H9 (cell line): ENCODE data around the gene LRRC71. TPM values are rescaled to one million over a fixed set of nuclear protein-coding genes. Genes with fewer than 3 reads are reported as not detected.
A peak's percentile ranks its signal among the peaks of the same experiment; 100 is the strongest.

ENCODE experiments used
- DNase-seq: peaks from one replicate; pipeline ENCODE4 v3.0.0-alpha.2; 2017
- H2AFZ ChIP-seq: one replicate; pipeline ENCODE4 v1.6.1; 2013; ENCODE audit warnings: mild to moderate bottlenecking, low read length, control low read depth, moderate library complexity
- H2AK5ac ChIP-seq: 2 replicates; pipeline ENCODE4 v1.6.1; 2013; ENCODE audit warnings: low read length, control low read depth, mixed read lengths; ENCODE audit not compliant: insufficient read length
- H2BK120ac ChIP-seq: one replicate; pipeline ENCODE4 v1.6.1; 2013; ENCODE audit warnings: low read depth, mild to moderate bottlenecking, low read length, control low read depth, inconsistent platforms; ENCODE audit not compliant: poor library complexity, severe bottlenecking
- H2BK12ac ChIP-seq: 2 replicates; pipeline ENCODE4 v1.6.1; 2013; ENCODE audit warnings: low read length, control low read depth, mixed read lengths, low read depth; ENCODE audit not compliant: insufficient read length
- H2BK15ac ChIP-seq: 2 replicates; pipeline ENCODE4 v1.6.1; 2013; ENCODE audit warnings: low read depth, low read length, control low read depth
- H2BK20ac ChIP-seq: one replicate; pipeline ENCODE4 v1.6.1; 2013; ENCODE audit warnings: low read depth, mild to moderate bottlenecking, low read length, control low read depth, inconsistent platforms; ENCODE audit not compliant: poor library complexity, severe bottlenecking
- H2BK5ac ChIP-seq: 2 replicates; pipeline ENCODE4 v1.6.1; 2013; ENCODE audit warnings: low read length, control low read depth, mixed read lengths; ENCODE audit not compliant: insufficient read length
- H3K14ac ChIP-seq: 2 replicates; pipeline ENCODE4 v1.6.1; 2013; ENCODE audit warnings: low read length, control low read depth; ENCODE audit not compliant: insufficient read depth
- H3K18ac ChIP-seq: 2 replicates; pipeline ENCODE4 v1.6.1; 2013; ENCODE audit warnings: low read depth, mild to moderate bottlenecking, mixed read lengths, low read length, control low read depth; ENCODE audit not compliant: insufficient read length
- H3K23ac ChIP-seq: 2 replicates; pipeline ENCODE4 v1.6.1; 2013; ENCODE audit warnings: low read length, control low read depth, mixed read lengths, low read depth; ENCODE audit not compliant: insufficient read length
- H3K23me2 ChIP-seq: 2 replicates; pipeline ENCODE4 v1.6.1; 2013; ENCODE audit warnings: low read depth, mild to moderate bottlenecking, mixed read lengths, low read length, control low read depth; ENCODE audit not compliant: insufficient read length, poor library complexity, severe bottlenecking
- H3K27ac ChIP-seq: 2 replicates; pipeline ENCODE4 v1.5.1; 2013; ENCODE audit warnings: low read length, control low read depth, mixed read lengths, low read depth; ENCODE audit not compliant: insufficient read length
- H3K27me3 ChIP-seq: 2 replicates; pipeline ENCODE4 v1.6.1; 2013; ENCODE audit warnings: low read length, control low read depth, inconsistent platforms; ENCODE audit not compliant: insufficient read depth
- H3K4ac ChIP-seq: 2 replicates; pipeline ENCODE4 v1.6.1; 2013; ENCODE audit warnings: low read depth, mild to moderate bottlenecking, control low read depth, inconsistent platforms, low read length, moderate library complexity
- H3K4me1 ChIP-seq: 2 replicates; pipeline ENCODE4 v1.6.1; 2013; ENCODE audit warnings: low read length, control low read depth, inconsistent platforms; ENCODE audit not compliant: insufficient read depth
- H3K4me2 ChIP-seq: 2 replicates; pipeline ENCODE4 v1.6.1; 2013; ENCODE audit warnings: low read length, control low read depth, mixed read lengths; ENCODE audit not compliant: insufficient read length, insufficient read depth
- H3K56ac ChIP-seq: 2 replicates; pipeline ENCODE4 v1.6.1; 2013; ENCODE audit warnings: low read depth, mild to moderate bottlenecking, mixed read lengths, low read length, control low read depth; ENCODE audit not compliant: insufficient read length
- H3K79me1 ChIP-seq: 2 replicates; pipeline ENCODE4 v1.6.1; 2013; ENCODE audit warnings: low read depth, mild to moderate bottlenecking, moderate library complexity, low read length, control low read depth, inconsistent platforms; ENCODE audit not compliant: insufficient read depth, poor library complexity, severe bottlenecking
- H3K79me2 ChIP-seq: 2 replicates; pipeline ENCODE4 v1.6.1; 2013; ENCODE audit warnings: low read length, control low read depth, inconsistent platforms; ENCODE audit not compliant: insufficient read depth
- H3K9ac ChIP-seq: 2 replicates; pipeline ENCODE4 v1.6.1; 2013; ENCODE audit warnings: low read length, control low read depth, mixed read lengths; ENCODE audit not compliant: insufficient read length; ENCODE audit errors: extremely low read depth
- H3K9me3 ChIP-seq: one replicate; pipeline ENCODE4 v1.6.1; 2013; ENCODE audit warnings: low read depth, low read length, inconsistent platforms; ENCODE audit not compliant: control insufficient read depth
- H3T11ph ChIP-seq: one replicate; pipeline ENCODE4 v1.6.1; 2013; ENCODE audit warnings: mild to moderate bottlenecking, low read length, control low read depth, inconsistent platforms
- H4K20me1 ChIP-seq: one replicate; pipeline ENCODE4 v1.6.1; 2013; ENCODE audit not compliant: control insufficient read depth, insufficient read length, insufficient read depth
- H4K5ac ChIP-seq: 2 replicates; pipeline ENCODE4 v1.6.1; 2013; ENCODE audit warnings: low read depth, mild to moderate bottlenecking, mixed read lengths, low read length, control low read depth; ENCODE audit not compliant: insufficient read length
- H4K8ac ChIP-seq: replicated peaks from 2 replicates; pipeline ENCODE4 v1.6.1; 2013; ENCODE audit warnings: low read length, control low read depth, mixed read lengths, low read depth; ENCODE audit not compliant: insufficient read length
- H4K91ac ChIP-seq: 2 replicates; pipeline ENCODE4 v1.6.1; 2013; ENCODE audit warnings: low read depth, mild to moderate bottlenecking, moderate library complexity, mixed read lengths, low read length, control low read depth; ENCODE audit not compliant: insufficient read length
- H3K27ac Mint-ChIP-seq, 3 experiments: 2 replicates in 2 of 3; 3 replicates in 1 of 3; pipeline ENCODE4 v1.8.0; 2020 to 2021; ENCODE audit warnings: mixed read lengths in 3 of 3, mild to moderate bottlenecking in 1 of 3, moderate library complexity in 1 of 3
- H3K27me3 Mint-ChIP-seq: 2 replicates; pipeline ENCODE4 v1.8.0; 2021; ENCODE audit warnings: low read depth, mild to moderate bottlenecking, moderate library complexity, mixed read lengths
- H3K36me3 Mint-ChIP-seq, 3 experiments: 2 replicates in 2 of 3; 3 replicates in 1 of 3; pipeline ENCODE4 v1.8.0; 2020 to 2021; ENCODE audit warnings: low read depth in 3 of 3, mixed read lengths in 3 of 3; ENCODE audit not compliant: insufficient read depth in 1 of 3
- H3K4me1 Mint-ChIP-seq, 2 experiments: 2 replicates each; pipeline ENCODE4 v1.8.0; 2020; ENCODE audit warnings: mixed read lengths in 2 of 2
- H3K4me3 Mint-ChIP-seq, 2 experiments: 2 replicates in 1 of 2; 3 replicates in 1 of 2; pipeline ENCODE4 v1.8.0; 2020 to 2021; ENCODE audit warnings: mild to moderate bottlenecking in 2 of 2, mixed read lengths in 2 of 2, moderate library complexity in 1 of 2
- H3K9me3 Mint-ChIP-seq, 2 experiments: 2 replicates in 1 of 2; 3 replicates in 1 of 2; pipeline ENCODE4 v1.8.0; 2020; ENCODE audit warnings: mild to moderate bottlenecking in 2 of 2, mixed read lengths in 2 of 2, moderate library complexity in 1 of 2
- WGBS: extraction: QIAGEN DNeasy Blood & Tissue Kit; methylation state at CpG from one replicate; pipeline ENCODE4 v1.1.7; 2013; ENCODE audit warnings: missing lambda C conversion rate, low lambda C conversion rate, mixed read lengths; ENCODE audit not compliant: insufficient read length; ENCODE audit errors: extremely low coverage; 5-methylcytosine and 5-hydroxymethylcytosine counted together
- microRNA-seq: library from miRNA; unstranded; fragments of <30 nt; microRNA quantifications from one replicate; pipeline ENCODE4, GENCODE V29; 2020; ENCODE audit warnings: borderline microRNAs expressed
- total RNA-seq: library from RNA; stranded (reverse); gene quantifications from 2 replicates; pipeline ENCODE4 v1.2.1, GENCODE V29; 2021
- TF ChIP-seq, protein P1 (sequence below): fragments of 200-600 bp; sonication (generic); conservative IDR thresholded peaks from 3 replicates; pipeline ENCODE4 v1.8.0; 2021; ENCODE audit warnings: antibody characterized with exemption, mild to moderate bottlenecking

LRRC71 gene
- total RNA-seq, 1 experiment from 2014 or later: not detected

DNA sequence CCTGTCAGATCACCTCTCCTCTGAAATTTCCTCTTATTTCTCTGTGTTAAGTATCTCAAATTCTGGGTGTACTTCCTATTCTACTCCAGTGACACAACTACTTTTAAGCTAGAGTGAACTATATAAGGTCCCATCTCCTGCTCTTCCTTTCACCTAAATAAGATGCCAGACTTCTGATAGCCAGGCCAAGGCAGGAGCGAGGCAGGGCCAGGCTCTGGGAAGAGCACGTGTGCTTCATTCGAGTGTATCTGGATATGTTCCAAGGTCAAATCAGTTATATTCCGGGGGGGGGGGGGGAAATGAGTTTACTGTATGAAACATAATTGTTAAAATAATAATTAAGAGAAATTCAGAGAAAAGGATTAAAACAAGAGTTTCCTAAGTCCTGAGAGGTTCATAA lies 60.1 kb downstream of the LRRC71 start:
- H3K27me3 ChIP-seq: no peaks in the 10 kb centered on the region
- no peak overlapping the region for H3K4ac ChIP-seq
- no peak overlapping the region for H2BK12ac ChIP-seq
- no peak overlapping the region for H2AK5ac ChIP-seq
- Mint-ChIP-seq H3K4me3 (no peak overlapping the region), H3K27me3 (no peaks in the 10 kb centered on the region), H3K4me1 (peaks cover 11 to 14% of the 10 kb centered on the region in 2 experiments), H3K9me3 (no peaks in the 10 kb centered on the region), H3K27ac (peak overlapping the region in 2 of 3 experiments; percentile 0 to 7; a peak in 2 of 7 replicates), H3K36me3 (peaks cover 28 to 73% (median 62%) of the 10 kb centered on the region in 3 experiments)
- no peak overlapping the region for H4K91ac ChIP-seq
- H2AFZ ChIP-seq: no peak overlapping the region
- TF ChIP-seq, protein P1, sequence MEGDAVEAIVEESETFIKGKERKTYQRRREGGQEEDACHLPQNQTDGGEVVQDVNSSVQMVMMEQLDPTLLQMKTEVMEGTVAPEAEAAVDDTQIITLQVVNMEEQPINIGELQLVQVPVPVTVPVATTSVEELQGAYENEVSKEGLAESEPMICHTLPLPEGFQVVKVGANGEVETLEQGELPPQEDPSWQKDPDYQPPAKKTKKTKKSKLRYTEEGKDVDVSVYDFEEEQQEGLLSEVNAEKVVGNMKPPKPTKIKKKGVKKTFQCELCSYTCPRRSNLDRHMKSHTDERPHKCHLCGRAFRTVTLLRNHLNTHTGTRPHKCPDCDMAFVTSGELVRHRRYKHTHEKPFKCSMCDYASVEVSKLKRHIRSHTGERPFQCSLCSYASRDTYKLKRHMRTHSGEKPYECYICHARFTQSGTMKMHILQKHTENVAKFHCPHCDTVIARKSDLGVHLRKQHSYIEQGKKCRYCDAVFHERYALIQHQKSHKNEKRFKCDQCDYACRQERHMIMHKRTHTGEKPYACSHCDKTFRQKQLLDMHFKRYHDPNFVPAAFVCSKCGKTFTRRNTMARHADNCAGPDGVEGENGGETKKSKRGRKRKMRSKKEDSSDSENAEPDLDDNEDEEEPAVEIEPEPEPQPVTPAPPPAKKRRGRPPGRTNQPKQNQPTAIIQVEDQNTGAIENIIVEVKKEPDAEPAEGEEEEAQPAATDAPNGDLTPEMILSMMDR: no peak
- no peak overlapping the region for H3K4me2 ChIP-seq
- no peak overlapping the region for H2BK5ac ChIP-seq
- H3K27ac ChIP-seq: no peak overlapping the region
- H3K9me3 ChIP-seq: no peaks in the 10 kb centered on the region
- no peak overlapping the region for H3K56ac ChIP-seq
- H3K14ac ChIP-seq: no peak overlapping the region
- no peaks in the 10 kb centered on the region; the same call in 1 of the 2 replicates for H3K4me1 ChIP-seq
- no peaks in the 10 kb centered on the region for H3K79me1 ChIP-seq
- H3K23me2 ChIP-seq: no peaks in the 10 kb centered on the region
- no peak overlapping the region for H4K8ac ChIP-seq
- H2BK15ac ChIP-seq: no peak overlapping the region
- no peak overlapping the region for H2BK20ac ChIP-seq
- H3K23ac ChIP-seq: no peak overlapping the region
- H3T11ph ChIP-seq: no peak overlapping the region
- no peaks in the 10 kb centered on the region; the same call in 1 of the 2 replicates for H3K79me2 ChIP-seq
- no peaks in the 10 kb centered on the region for H4K20me1 ChIP-seq
- H3K18ac ChIP-seq: no peak overlapping the region
- DNase-seq: no peak
- WGBS: no CpG with 5 or more reads among the region's 4 CpGs
- H2BK120ac ChIP-seq: no peak overlapping the region
- H3K9ac ChIP-seq: no peak overlapping the region
- H4K5ac ChIP-seq: no peak overlapping the region

Small RNA genes within 50 kb of the gene (microRNA-seq; reads per million reads assigned to microRNA genes)
- not detected for gene MIR765

Other genes starting within 250 kb of the LRRC71 start
- 167 and 168 TPM in 2 replicates for gene NES, start 243.2 kb upstream of the LRRC71 start, total RNA-seq
- gene CRABP2, start 215.0 kb upstream of the LRRC71 start, total RNA-seq: 180 and 184 TPM in 2 replicates
- 24.4 and 26.2 TPM in 2 replicates for gene METTL25B, start 192.2 kb upstream of the LRRC71 start, total RNA-seq
- 52.4 and 57.6 TPM in 2 replicates for gene ISG20L2, start 191.9 kb upstream of the LRRC71 start, total RNA-seq
- 27.3 and 29.0 TPM in 2 replicates for gene MRPL24, start 179.5 kb upstream of the LRRC71 start, total RNA-seq
- gene HDGF, start 169.0 kb upstream of the LRRC71 start, total RNA-seq: 308 and 310 TPM in 2 replicates
- gene PRCC, start 153.1 kb upstream of the LRRC71 start, total RNA-seq: 129 TPM in 2 replicates
- gene SH2D2A, start 103.8 kb upstream of the LRRC71 start, total RNA-seq: 2.0 and 2.5 TPM in 2 replicates
- gene INSRR, start 61.5 kb upstream of the LRRC71 start, total RNA-seq: not detected in 2 replicates
- 0.13 and 0.24 TPM in 2 replicates for gene NTRK1, start 59.8 kb upstream of the LRRC71 start, total RNA-seq
- 0.31 and 0.39 TPM in 2 replicates for gene PEAR1, start 26.9 kb upstream of the LRRC71 start, total RNA-seq
- 38.1 and 41.1 TPM in 2 replicates for gene ARHGEF11, start 125.1 kb downstream of the LRRC71 start, total RNA-seq
- gene ETV3L, start 179.2 kb downstream of the LRRC71 start, total RNA-seq: 0.75 and 0.96 TPM in 2 replicates
- 36.3 and 36.4 TPM in 2 replicates for gene ETV3, start 217.8 kb downstream of the LRRC71 start, total RNA-seq